VCaP (cell line): Measurements from ENCODE around the gene RRP36.

Experiments
- H3K27ac ChIP-seq: fragments of 450-650 bp; 2 replicates; pipeline ENCODE4 v1.5.1; 2017
- TF ChIP-seq, protein P1 (sequence below): fragments of 450-650 bp; conservative IDR thresholded peaks from 2 replicates; pipeline ENCODE4 v1.5.1; 2017; ENCODE audit warnings: mild to moderate bottlenecking, moderate library complexity

Gene RRP36

DNA sequence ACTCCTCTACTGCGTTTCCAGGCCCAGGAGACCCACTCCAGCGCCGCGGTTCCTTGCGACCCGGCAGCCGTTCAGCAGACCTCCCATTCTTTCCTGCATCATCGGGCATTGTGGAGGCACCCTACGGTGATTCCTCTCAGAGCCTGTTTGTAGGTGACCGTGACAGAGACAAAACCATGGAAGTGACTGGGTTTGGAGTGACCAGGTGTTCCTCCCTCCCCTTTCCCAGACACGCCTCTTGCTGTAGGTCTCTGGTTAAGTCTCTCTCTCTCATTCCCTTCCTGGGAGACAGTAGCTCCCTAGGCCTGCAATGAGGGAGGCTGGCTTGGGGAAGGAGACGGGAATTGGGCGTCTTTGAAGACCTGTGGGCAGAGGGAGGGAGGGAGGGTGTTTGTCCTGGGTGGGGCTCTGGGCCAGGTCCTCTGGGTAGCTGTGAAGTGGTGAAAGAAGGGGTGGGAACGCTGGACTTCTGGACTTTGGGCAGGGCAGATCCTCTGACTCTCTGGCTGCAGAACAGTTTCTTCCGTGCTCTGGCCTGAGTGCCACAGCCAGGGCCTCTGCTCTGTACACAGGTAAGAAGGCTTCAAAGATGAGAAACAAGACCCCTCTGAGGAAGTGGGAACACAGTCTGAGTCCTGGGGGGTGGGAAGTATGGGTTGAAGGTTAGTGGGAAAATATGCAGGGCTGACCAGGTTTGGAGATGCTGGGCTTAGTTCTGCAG lies 38.8 kb downstream of the RRP36 start:
- H3K27ac ChIP-seq: peak overlapping the region; percentile 85
- TF ChIP-seq, protein P1, sequence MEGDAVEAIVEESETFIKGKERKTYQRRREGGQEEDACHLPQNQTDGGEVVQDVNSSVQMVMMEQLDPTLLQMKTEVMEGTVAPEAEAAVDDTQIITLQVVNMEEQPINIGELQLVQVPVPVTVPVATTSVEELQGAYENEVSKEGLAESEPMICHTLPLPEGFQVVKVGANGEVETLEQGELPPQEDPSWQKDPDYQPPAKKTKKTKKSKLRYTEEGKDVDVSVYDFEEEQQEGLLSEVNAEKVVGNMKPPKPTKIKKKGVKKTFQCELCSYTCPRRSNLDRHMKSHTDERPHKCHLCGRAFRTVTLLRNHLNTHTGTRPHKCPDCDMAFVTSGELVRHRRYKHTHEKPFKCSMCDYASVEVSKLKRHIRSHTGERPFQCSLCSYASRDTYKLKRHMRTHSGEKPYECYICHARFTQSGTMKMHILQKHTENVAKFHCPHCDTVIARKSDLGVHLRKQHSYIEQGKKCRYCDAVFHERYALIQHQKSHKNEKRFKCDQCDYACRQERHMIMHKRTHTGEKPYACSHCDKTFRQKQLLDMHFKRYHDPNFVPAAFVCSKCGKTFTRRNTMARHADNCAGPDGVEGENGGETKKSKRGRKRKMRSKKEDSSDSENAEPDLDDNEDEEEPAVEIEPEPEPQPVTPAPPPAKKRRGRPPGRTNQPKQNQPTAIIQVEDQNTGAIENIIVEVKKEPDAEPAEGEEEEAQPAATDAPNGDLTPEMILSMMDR: no peak

DNA sequence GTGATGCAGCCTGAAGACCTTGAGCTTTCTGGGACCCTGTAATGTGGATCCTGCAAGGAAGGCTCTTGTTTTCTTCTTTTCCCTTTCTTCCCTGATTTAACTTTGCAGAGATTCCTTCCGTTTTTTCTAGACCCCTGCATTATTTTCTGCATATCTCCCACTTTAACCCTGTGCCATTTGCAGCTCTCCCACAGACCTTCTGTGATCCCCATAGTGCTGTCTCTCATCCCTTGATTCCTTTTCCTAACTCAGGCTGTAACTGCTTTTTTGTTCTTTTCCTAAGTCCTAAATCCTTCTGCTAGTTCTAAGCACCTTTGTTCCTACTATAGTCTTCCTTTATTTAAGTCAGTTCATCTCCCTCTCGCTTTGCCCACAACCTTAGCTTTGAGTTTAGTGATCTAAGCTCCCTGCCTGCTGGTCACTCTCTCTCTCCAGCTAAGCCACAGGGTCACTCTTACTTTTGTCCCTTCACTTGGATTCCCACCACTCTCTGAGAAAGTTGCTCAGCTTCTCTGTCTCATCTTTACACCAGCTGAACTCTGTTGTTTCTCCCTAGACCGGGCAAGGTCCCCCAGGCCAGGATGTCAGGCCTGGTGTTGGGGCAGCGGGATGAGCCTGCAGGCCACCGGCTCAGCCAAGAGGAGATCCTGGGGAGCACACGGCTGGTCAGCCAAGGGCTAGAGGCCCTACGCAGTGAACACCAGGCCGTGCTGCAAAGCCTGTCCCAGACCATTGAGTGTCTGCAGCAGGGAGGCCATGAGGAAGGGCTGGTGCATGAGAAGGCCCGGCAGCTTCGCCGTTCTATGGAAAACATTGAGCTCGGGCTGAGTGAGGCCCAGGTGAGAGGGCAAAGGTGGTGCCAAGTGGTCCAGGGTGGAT lies 39.6 kb downstream of the RRP36 start:
- TF ChIP-seq, protein P1: no peak
- peak overlapping the region; percentile 85 for H3K27ac ChIP-seq

DNA sequence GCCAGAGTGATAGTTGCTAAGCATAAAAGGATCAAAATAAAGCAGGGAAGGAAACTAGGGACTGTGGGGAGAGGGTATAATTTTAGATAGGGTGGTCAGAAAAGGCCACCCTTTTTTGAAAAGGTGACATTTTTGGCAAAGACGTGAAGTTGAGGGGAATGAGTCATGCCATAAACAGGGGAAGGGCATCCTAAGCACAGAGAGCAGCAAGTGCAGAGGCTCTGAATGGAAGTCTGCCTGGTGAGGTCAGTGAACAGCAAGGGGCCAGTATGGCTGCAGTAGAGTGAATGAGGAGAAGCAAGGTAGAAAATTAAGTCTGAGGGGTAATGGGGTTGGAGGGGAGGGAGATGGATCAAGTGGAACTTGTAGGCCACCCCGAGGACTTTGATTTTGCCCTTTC lies 40.4 kb downstream of the RRP36 start:
- TF ChIP-seq, protein P1: no peak
- H3K27ac ChIP-seq: no peak overlapping the region

DNA sequence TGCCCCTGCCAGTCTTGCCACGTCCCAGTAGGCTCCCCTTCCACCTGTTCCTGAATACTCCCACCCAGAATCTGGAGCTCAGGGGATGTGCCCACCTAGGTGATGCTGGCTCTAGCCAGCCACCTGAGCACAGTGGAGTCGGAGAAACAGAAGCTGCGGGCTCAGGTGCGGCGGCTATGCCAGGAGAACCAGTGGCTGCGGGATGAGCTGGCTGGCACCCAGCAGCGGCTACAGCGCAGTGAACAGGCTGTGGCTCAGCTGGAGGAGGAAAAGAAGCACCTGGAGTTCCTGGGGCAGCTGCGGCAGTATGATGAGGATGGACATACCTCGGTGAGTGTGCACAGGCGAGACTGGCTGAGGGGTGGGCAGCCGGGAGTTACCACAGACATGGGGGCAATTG lies 41.4 kb downstream of the RRP36 start:
- H3K27ac ChIP-seq: no peak overlapping the region
- TF ChIP-seq, protein P1: no peak

DNA sequence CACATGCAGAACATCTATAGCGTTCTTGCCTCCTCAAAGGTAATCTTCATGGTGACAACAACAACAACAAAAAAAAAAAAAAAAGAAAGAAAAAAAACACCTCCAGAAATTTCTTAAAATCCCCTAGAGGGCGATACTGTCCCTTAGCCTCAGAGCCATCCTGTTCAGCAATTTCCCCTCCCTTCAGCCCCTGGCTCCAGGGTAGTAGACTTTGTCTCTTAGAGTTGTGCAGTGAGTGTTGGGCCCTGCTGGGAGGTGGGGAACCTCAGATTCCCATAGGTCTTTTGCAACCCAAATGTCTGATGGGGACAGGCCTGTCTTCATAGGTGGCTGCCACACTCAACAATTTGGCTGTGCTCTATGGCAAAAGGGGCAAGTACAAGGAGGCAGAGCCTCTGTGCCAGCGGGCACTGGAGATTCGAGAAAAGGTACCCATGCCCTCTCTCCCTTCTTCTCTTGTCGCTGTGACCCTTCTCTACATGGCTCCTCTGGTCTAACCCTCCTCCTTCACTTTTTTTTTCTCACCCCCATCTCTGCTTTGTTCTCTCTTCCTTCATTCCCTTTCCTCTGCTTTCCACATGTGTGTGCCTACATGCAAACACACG lies 48.7 kb downstream of the RRP36 start:
- TF ChIP-seq, protein P1: peak; percentile 85
- H3K27ac ChIP-seq: no peak overlapping the region

DNA sequence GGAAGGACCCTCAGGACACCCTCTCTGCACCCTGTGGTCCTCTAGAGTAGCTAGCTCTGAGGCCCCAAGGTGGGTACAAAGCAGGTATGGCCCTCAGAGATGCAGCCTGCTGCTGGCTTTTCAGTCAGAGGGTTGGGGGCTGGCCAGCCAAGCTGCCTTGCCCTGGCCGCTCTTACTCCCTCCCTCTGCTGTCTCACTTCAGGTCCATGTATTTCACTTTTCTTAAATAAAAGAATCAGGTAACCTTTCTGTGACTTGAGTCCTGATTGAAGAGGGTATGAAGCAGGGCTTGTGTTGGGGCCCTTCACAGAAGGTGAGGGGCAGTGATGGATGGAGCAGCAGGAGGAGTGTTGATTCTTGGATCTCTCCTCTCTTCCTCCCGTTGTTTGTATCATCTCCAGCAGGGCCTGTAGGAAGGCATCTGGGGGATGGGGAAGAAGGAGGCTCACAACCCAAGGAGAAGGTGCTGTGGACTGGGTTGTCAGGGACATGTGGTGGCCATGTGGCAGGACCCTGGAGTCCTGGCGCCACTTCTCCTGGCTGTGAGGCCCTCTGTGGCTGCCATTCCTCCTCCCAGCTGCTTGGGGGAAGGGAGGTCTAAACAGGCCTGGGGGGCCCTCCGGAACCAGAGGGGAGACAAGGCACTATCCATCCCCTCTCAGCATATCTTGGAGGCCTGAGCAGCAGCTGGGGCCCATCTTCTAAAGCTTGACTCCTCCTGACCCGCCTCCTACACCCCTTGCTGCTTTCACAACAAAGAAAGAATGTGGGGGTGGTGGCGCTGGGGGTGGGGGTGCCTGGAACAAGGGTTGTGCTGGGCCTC lies 53.6 kb downstream of the RRP36 start:
- H3K27ac ChIP-seq: peak overlapping the region; percentile 81
- TF ChIP-seq, protein P1: no peak
